Activated CD8-positive, alpha-beta memory T cell treated with anti-CD3 and anti-CD28 coated beads, Interleukin-2, amount 50 U/mL, for 4 hours (primary cell): ENCODE measurements around the gene KMT5B.

Experiments used
- DNase-seq: peaks from one replicate; pipeline ENCODE4 v3.0.0-alpha.2; 2020

Gene KMT5B

GRCh38 chr11:68142441-68143309, 70.4 kb downstream of the KMT5B start:
- no peak for DNase-seq

- DNase-seq: peak; percentile 51
Measured at GRCh38 chr11:68142028-68142412, 71.1 kb downstream of the KMT5B start.

GRCh38 chr11:68141246-68142027, 71.7 kb downstream of the KMT5B start:
- DNase-seq: no peak

GRCh38 chr11:68140496-68141245, 72.4 kb downstream of the KMT5B start:
- DNase-seq: no peak

GRCh38 chr11:68138237-68138636, 74.9 kb downstream of the KMT5B start:
- no peak for DNase-seq

- no peak for DNase-seq
Measured at GRCh38 chr11:68137833-68138232, 75.3 kb downstream of the KMT5B start.

- no peak for DNase-seq
Measured at GRCh38 chr11:68136866-68137265, 76.2 kb downstream of the KMT5B start.

- no peak for DNase-seq
Measured at GRCh38 chr11:68135161-68135560, 77.9 kb downstream of the KMT5B start.

- no peak for DNase-seq
Measured at GRCh38 chr11:68133761-68134160, 79.3 kb downstream of the KMT5B start.

- DNase-seq: no peak
Measured at GRCh38 chr11:68130121-68130520, 83.0 kb downstream of the KMT5B start.

GRCh38 chr11:68128682-68129327, 84.3 kb downstream of the KMT5B start:
- no peak for DNase-seq

- DNase-seq: no peak
Measured at GRCh38 chr11:68127714-68128681, 85.1 kb downstream of the KMT5B start.

GRCh38 chr11:68125164-68125563, 87.9 kb downstream of the KMT5B start:
- no peak for DNase-seq

- DNase-seq: no peak
Measured at GRCh38 chr11:68122936-68123539, 90.1 kb downstream of the KMT5B start.

GRCh38 chr11:68121067-68121899, 91.8 kb downstream of the KMT5B start, which contains the start of gene CHKA:
TSS of gene CHKA (minus strand) at chr11:68121388. CDS start at chr11:68121177, 211 bp downstream.
- DNase-seq: peak; percentile 90

GRCh38 chr11:68120273-68121066, 92.6 kb downstream of the KMT5B start:
- DNase-seq: peak; percentile 45

- no peak for DNase-seq
Measured at GRCh38 chr11:68118706-68119448, 94.2 kb downstream of the KMT5B start.

- no peak for DNase-seq
Measured at GRCh38 chr11:68117853-68118470, 95.1 kb downstream of the KMT5B start.
